Activated CD8-positive, alpha-beta T cell treated with anti-CD3 and anti-CD28 coated beads for 36 hours (primary cell): Measurements from ENCODE around the gene CD99L2. TPM values are rescaled to one million over a fixed set of nuclear protein-coding genes. Genes with fewer than 3 reads are reported as not detected.
A peak's percentile ranks its signal among the peaks of the same experiment; 100 is the strongest.

Experiments
- ATAC-seq: fragments of 200-7000 bp; cut with Tn5 transposase; one replicate; pipeline ENCODE4 v1.10.0; 2021; ENCODE audit warnings: mild to moderate bottlenecking, moderate library complexity
- CTCF ChIA-PET: fragments of 350-600 bp; sonication (Branson Sonifier 250); formaldehyde crosslinking; loops from one replicate; lab custom pipeline; 2021; ENCODE audit warnings: antibody characterized with exemption; lab: Charles Lee
- POLR2A ChIA-PET: fragments of 350-600 bp; sonication (Branson Sonifier 250); formaldehyde crosslinking; loops from one replicate; lab custom pipeline; 2021; ENCODE audit warnings: antibody characterized with exemption; lab: Charles Lee
- DNase-seq: peaks from one replicate; pipeline ENCODE4 v3.0.0-alpha.2; 2020
- H3K27ac Mint-ChIP-seq: one replicate; pipeline ENCODE4 v1.8.0; 2021; ENCODE audit warnings: mild to moderate bottlenecking, mixed read lengths
- H3K27me3 Mint-ChIP-seq: one replicate; pipeline ENCODE4 v1.8.0; 2021; ENCODE audit warnings: mixed read lengths
- H3K36me3 Mint-ChIP-seq: one replicate; pipeline ENCODE4 v1.8.0; 2021; ENCODE audit warnings: low read depth, mixed read lengths
- H3K4me1 Mint-ChIP-seq: one replicate; pipeline ENCODE4 v1.8.0; 2021; ENCODE audit warnings: low read depth, mixed read lengths
- H3K4me3 Mint-ChIP-seq: one replicate; pipeline ENCODE4 v1.8.0; 2021; ENCODE audit warnings: mild to moderate bottlenecking, moderate library complexity, mixed read lengths
- H3K9me3 Mint-ChIP-seq: one replicate; pipeline ENCODE4 v1.8.0; 2021; ENCODE audit warnings: mixed read lengths
- CTCF ChIP-seq: fragments of 200-600 bp; IDR thresholded peaks from one replicate; pipeline ENCODE4 v1.8.0; 2022; ENCODE audit warnings: antibody characterized with exemption, mild to moderate bottlenecking
- intact Hi-C: fragments of 100-400 bp; cut with micrococcal nuclease; formaldehyde crosslinking; loops from one replicate; pipeline ENCODE4 v1.10.0; 2022
- total RNA-seq, 2 experiments: library from RNA; stranded (reverse); gene quantifications; one replicate each; pipeline ENCODE4 v1.2.3, GENCODE V29; 2021

The CD99L2 gene
- total RNA-seq, 2 experiments from 2014 or later = 11.9 to 12.6 TPM

- ChIA-PET CTCF (no interaction called here), POLR2A (interaction anchor here (1.3 kb wide), 1 partner anchor 33 kb away, joined by 3 read pairs; no protein-coding TSS in a partner anchor)
- Mint-ChIP-seq H3K4me1 (peaks cover 5% of the 10 kb centered on the region), H3K27ac (no peak overlapping the region), H3K27me3 (no peaks in the 10 kb centered on the region), H3K4me3 (no peak overlapping the region), H3K36me3 (peaks cover 18% of the 10 kb centered on the region), H3K9me3 (peaks cover 3% of the 10 kb centered on the region)
- peak; percentile 34 for ATAC-seq
- no peak for DNase-seq
- intact Hi-C loops = no loop called here
- no peak for TF ChIP-seq CTCF
These were observed 108.4 kb downstream of the CD99L2 start for GRCh38 chrX:150790021-150790420.

DNA sequence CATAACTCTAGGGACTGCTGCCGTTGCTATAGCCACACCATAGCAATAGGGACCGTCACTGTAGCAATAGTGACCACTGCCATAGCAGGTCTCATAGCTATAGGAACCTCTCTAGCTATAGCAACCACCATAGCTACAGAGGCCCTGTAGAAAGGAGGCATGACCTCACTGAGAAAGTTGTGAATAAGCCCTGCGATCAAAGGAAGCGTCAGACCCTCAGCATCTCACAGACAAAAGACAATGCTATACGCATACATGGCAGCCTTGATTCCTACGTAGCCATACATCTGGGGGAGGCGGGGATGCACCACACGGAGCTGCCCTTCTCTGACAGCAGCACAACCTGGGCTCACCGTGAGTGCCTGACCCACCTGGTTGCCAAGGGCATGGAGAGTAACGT, 116.8 kb downstream of the CD99L2 start:
- ATAC-seq (no peak), DNase-seq (no peak)
- Mint-ChIP-seq H3K27ac (no peak overlapping the region), H3K27me3 (no peaks in the 10 kb centered on the region), H3K4me1 (peaks cover 16% of the 10 kb centered on the region), H3K9me3 (no peaks in the 10 kb centered on the region), H3K4me3 (no peak overlapping the region), H3K36me3 (no peaks in the 10 kb centered on the region)
- intact Hi-C loops = no loop called here
- ChIA-PET POLR2A (no interaction called here), CTCF (interaction anchor here (2.8 kb wide), 1 partner anchor 10 kb away, joined by 9 read pairs; no protein-coding TSS in a partner anchor)
- TF ChIP-seq CTCF = no peak

GRCh38 chrX:150779385-150779784, 119.1 kb downstream of the CD99L2 start:
- Mint-ChIP-seq H3K27me3 (no peaks in the 10 kb centered on the region), H3K27ac (no peak overlapping the region), H3K36me3 (no peaks in the 10 kb centered on the region), H3K4me3 (no peak overlapping the region), H3K9me3 (no peaks in the 10 kb centered on the region), H3K4me1 (peaks cover 16% of the 10 kb centered on the region)
- POLR2A ChIA-PET = no interaction called here
- ATAC-seq = no peak
- CTCF ChIA-PET = no interaction called here
- DNase-seq = no peak
- intact Hi-C loops = loop anchor here (10.0 kb wide), 1 partner anchor 125 kb away; no protein-coding TSS in a partner anchor
- TF ChIP-seq CTCF = no peak

- peaks cover 16% of the 10 kb centered on the region for H3K4me1 Mint-ChIP-seq
- no peaks in the 10 kb centered on the region for H3K9me3 Mint-ChIP-seq
- ChIA-PET CTCF (interaction anchor here (1.2 kb wide), 1 partner anchor 123 kb away, joined by 3 read pairs; no protein-coding TSS in a partner anchor), POLR2A (interaction anchor here (0.7 kb wide), 1 partner anchor 40 kb away, joined by 3 read pairs; no protein-coding TSS in a partner anchor)
- H3K27me3 Mint-ChIP-seq = no peaks in the 10 kb centered on the region
- no peak overlapping the region for H3K27ac Mint-ChIP-seq
- H3K4me3 Mint-ChIP-seq = no peak overlapping the region
- ATAC-seq (no peak), DNase-seq (no peak)
- TF ChIP-seq CTCF = no peak
- H3K36me3 Mint-ChIP-seq = no peaks in the 10 kb centered on the region
- intact Hi-C loops = loop anchor here (10.0 kb wide), 1 partner anchor 127 kb away; no protein-coding TSS in a partner anchor
These were observed 121.0 kb downstream of the CD99L2 start for GRCh38 chrX:150777328-150777992.
